DMS153 treated with DMSO at 0.1 percent for 48 hours (cell line): ENCODE results near the gene TMEM59.
A peak's percentile ranks its signal among the peaks of the same experiment; 100 is the strongest.

Experiments used
- DNase-seq: peaks from one replicate; lab custom pipeline; 2025; ENCODE audit not compliant: unreplicated experiment; lab: John Stamatoyannopoulos, UW

The TMEM59 gene

GRCh38 chr1:53986458-53986857 is 66.5 kb downstream of the TMEM59 start:
- no peak for DNase-seq

- DNase-seq, result no peak
Observed at GRCh38 chr1:53984726-53985125, 68.3 kb downstream of the TMEM59 start.

- no peak for DNase-seq
Observed at GRCh38 chr1:53982763-53983104, 70.3 kb downstream of the TMEM59 start.

GRCh38 chr1:53982034-53982762 is 70.8 kb downstream of the TMEM59 start:
- DNase-seq, result peak; percentile 54

- no peak for DNase-seq
Observed at GRCh38 chr1:53981220-53981619, 71.8 kb downstream of the TMEM59 start.

GRCh38 chr1:53979712-53980450 is 73.1 kb downstream of the TMEM59 start:
- no peak for DNase-seq
